A375 (cell line): Measurements from ENCODE around the gene SP140. TPM values are rescaled to one million over a fixed set of nuclear protein-coding genes. Genes with fewer than 3 reads are reported as not detected.

Experiments
- total RNA-seq: library from RNA; depleted of rRNA; stranded (reverse); fragments of >200 nt; shearing (Covaris generic); gene quantifications from 2 replicates; pipeline ENCODE4 v1.2.3, GENCODE V29; 2014; rRNA removed

SP140 gene
- total RNA-seq, result 0.32 TPM in 1 of 2 replicates, not detected in the other

GRCh38 chr2:230225486-230225885 lies at the start of gene SP140:
TSS of gene SP140 (plus strand) at chr2:230225736. CDS start at chr2:230225845, 109 bp downstream.

GRCh38 chr2:230219419-230220331 lies 5.9 kb upstream of the SP140 start, which contains the start of gene SP110:
TSS of gene SP110 (minus strand) at chr2:230219984. CDS start at chr2:230216927, 3,057 bp downstream.

GRCh38 chr2:230326453-230327417 lies 101.2 kb downstream of the SP140 start, which contains the start of gene SP140L:
TSS of gene SP140L (plus strand) at chr2:230327193. CDS start at chr2:230327270, 77 bp downstream.

Other genes with a start within 250 kb of the SP140 start
- not detected in 2 replicates for gene SLC16A14, start 156.8 kb upstream of the SP140 start, total RNA-seq
- 10.7 and 12.3 TPM in 2 replicates for gene SP110, start 5.8 kb upstream of the SP140 start, total RNA-seq
- gene SP140L, start 101.5 kb downstream of the SP140 start, total RNA-seq, result 7.1 and 10.8 TPM in 2 replicates
- 67.9 and 72.5 TPM in 2 replicates for gene SP100, start 190.5 kb downstream of the SP140 start, total RNA-seq